HepG2 (cell line): ENCODE measurements around the gene WASF1. TPM values are rescaled to one million over a fixed set of nuclear protein-coding genes. Genes with fewer than 3 reads are reported as not detected.

Source experiments
- ARID4A ChIP-seq: sonication (generic); formaldehyde crosslinking; IDR thresholded peaks from 2 replicates; pipeline ENCODE4 v1.5.0; 2020; ENCODE audit warnings: mild to moderate bottlenecking, missing genetic modification reagents, borderline replicate concordance
- CBX5 ChIP-seq: sonication (generic); formaldehyde crosslinking; IDR thresholded peaks from 2 replicates; pipeline ENCODE4 v1.4.0; 2020; ENCODE audit warnings: missing genetic modification reagents, borderline replicate concordance
- CEBPB ChIP-seq: IDR thresholded peaks from 2 replicates; pipeline ENCODE4 v1.6.1; 2011; ENCODE audit warnings: low read depth, low read length, improper control_type of control experiment, borderline replicate concordance
- IRF1 ChIP-seq: sonication (generic); formaldehyde crosslinking; IDR thresholded peaks from 2 replicates; pipeline ENCODE4 v1.4.0; 2020; ENCODE audit warnings: low read depth, mild to moderate bottlenecking, missing genetic modification reagents
- IRF2 ChIP-seq: IDR thresholded peaks from 2 replicates; pipeline ENCODE4 v1.6.1; 2018; ENCODE audit warnings: missing genetic modification reagents, missing compliant biosample characterization
- KMT2A ChIP-seq: sonication (generic); formaldehyde crosslinking; IDR thresholded peaks from 2 replicates; pipeline ENCODE4 v1.4.0; 2020; ENCODE audit warnings: missing genetic modification reagents
- NFKBIZ ChIP-seq: IDR thresholded peaks from 2 replicates; pipeline ENCODE4 v1.6.1; 2018; ENCODE audit warnings: missing genetic modification reagents, missing compliant biosample characterization
- RAD21 ChIP-seq: fragments of 450-650 bp; formaldehyde crosslinking; IDR thresholded peaks from 2 replicates; pipeline ENCODE4 v1.5.0; 2020; ENCODE audit warnings: mild to moderate bottlenecking
- RCOR2 ChIP-seq: IDR thresholded peaks from 2 replicates; pipeline ENCODE4 v1.6.1; 2016; ENCODE audit warnings: missing biosample characterization, missing genetic modification reagents
- STAG1 ChIP-seq: sonication (generic); formaldehyde crosslinking; IDR thresholded peaks from 2 replicates; pipeline ENCODE4 v1.4.0; 2020; ENCODE audit warnings: missing genetic modification reagents
- TAF1 ChIP-seq: sonication (generic); formaldehyde crosslinking; IDR thresholded peaks from 2 replicates; pipeline ENCODE4 v1.4.0; 2020; ENCODE audit warnings: missing genetic modification reagents
- ZIK1 ChIP-seq: sonication (generic); formaldehyde crosslinking; IDR thresholded peaks from 2 replicates; pipeline ENCODE4 v1.5.0; 2020; ENCODE audit warnings: mild to moderate bottlenecking, low read depth, missing genetic modification reagents, borderline replicate concordance
- ZNF468 ChIP-seq: sonication (generic); formaldehyde crosslinking; IDR thresholded peaks from 2 replicates; pipeline ENCODE4 v1.8.0; 2022; ENCODE audit warnings: mild to moderate bottlenecking, moderate library complexity, missing genetic modification reagents
- ZNF556 ChIP-seq: sonication (generic); formaldehyde crosslinking; IDR thresholded peaks from 2 replicates; pipeline ENCODE4 v1.4.0; 2020; ENCODE audit warnings: mild to moderate bottlenecking, missing genetic modification reagents, borderline replicate concordance
- ZNF609 ChIP-seq: sonication (generic); formaldehyde crosslinking; IDR thresholded peaks from 2 replicates; pipeline ENCODE4 v1.4.0; 2020; ENCODE audit warnings: mild to moderate bottlenecking, missing genetic modification reagents, borderline replicate concordance
- polyA plus RNA-seq, 8 experiments: library from polyadenylated mRNA; depleted of rRNA in 3 of 8; stranded (reverse) in 7 of 8; unstranded in 1 of 8; fragments of >200 nt; fragmentation: Illumina TruSeq in 4 of 8; extraction: Trizol in 4 of 8; gene quantifications; 2 replicates each; pipeline versions ENCODE4 v1.2.1 to v1.2.3, GENCODE V29; 2011 to 2016; ENCODE audit warnings: low read depth in 4 of 8, missing spikeins in 1 of 8, mixed read lengths in 1 of 8; ENCODE audit not compliant: insufficient read depth in 1 of 8
- total RNA-seq, 5 experiments: library from RNA; depleted of rRNA; stranded (reverse); fragments of >200 nt; fragmentation: Illumina TruSeq; extraction: Trizol; gene quantifications; 2 replicates each; pipeline ENCODE4 v1.2.3, GENCODE V29; 2016; ENCODE audit warnings: low read depth in 1 of 5
- TF ChIP-seq, protein P1 (sequence below): IDR thresholded peaks from 2 replicates; pipeline ENCODE4 v1.6.1; 2016; ENCODE audit warnings: mild to moderate bottlenecking, missing biosample characterization, missing genetic modification reagents
- TF ChIP-seq, protein P2 (sequence below): IDR thresholded peaks from 2 replicates; pipeline ENCODE4 v1.6.1; 2016; ENCODE audit warnings: low read depth

The WASF1 gene
- total and polyA plus RNA-seq, 2 of the 13 experiments (the other 11 are each of a cell fraction or from before 2014, with no cell fraction given): 8.5 to 17.3 TPM

- TF ChIP-seq ZNF609 (no peak), KMT2A (CRISPR knock-in tag) (peak; percentile 80; the same call in 1 of the 2 replicates), TAF1 (CRISPR knock-in tag) (no peak), RAD21 (peak; percentile 60), ZNF556 (CRISPR knock-in tag) (no peak), IRF1 (CRISPR knock-in tag) (no peak), RCOR2 (no peak), CBX5 (CRISPR knock-in tag) (0 out of 2 replicates have a peak, but pooled peaks have one; percentile 23), STAG1 (peak; percentile 68), NFKBIZ (no peak), CEBPB (no peak), IRF2 (CRISPR knock-in tag) (peak; percentile 51; the same call in 1 of the 2 replicates), ARID4A (CRISPR knock-in tag) (peak; percentile 13; the same call in 1 of the 2 replicates), ZNF468 (no peak), ZIK1 (CRISPR knock-in tag) (no peak)
- TF ChIP-seq, protein P1, sequence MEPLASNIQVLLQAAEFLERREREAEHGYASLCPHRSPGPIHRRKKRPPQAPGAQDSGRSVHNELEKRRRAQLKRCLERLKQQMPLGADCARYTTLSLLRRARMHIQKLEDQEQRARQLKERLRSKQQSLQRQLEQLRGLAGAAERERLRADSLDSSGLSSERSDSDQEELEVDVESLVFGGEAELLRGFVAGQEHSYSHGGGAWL (CRISPR knock-in tag): peak; percentile 23; the same call in 1 of the 2 replicates
- TF ChIP-seq, protein P2, sequence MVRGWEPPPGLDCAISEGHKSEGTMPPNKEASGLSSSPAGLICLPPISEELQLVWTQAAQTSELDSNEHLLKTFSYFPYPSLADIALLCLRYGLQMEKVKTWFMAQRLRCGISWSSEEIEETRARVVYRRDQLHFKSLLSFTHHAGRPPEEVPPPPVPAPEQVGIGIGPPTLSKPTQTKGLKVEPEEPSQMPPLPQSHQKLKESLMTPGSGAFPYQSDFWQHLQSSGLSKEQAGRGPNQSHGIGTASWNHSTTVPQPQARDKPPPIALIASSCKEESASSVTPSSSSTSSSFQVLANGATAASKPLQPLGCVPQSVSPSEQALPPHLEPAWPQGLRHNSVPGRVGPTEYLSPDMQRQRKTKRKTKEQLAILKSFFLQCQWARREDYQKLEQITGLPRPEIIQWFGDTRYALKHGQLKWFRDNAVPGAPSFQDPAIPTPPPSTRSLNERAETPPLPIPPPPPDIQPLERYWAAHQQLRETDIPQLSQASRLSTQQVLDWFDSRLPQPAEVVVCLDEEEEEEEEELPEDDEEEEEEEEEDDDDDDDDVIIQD: 0 out of 2 replicates have a peak, but pooled peaks have one; percentile 30
Observed at GRCh38 chr6:110178626-110179405, 654 bp downstream of the WASF1 start (continued).
